H9 (cell line): ENCODE data around the gene MN1. TPM values are rescaled to one million over a fixed set of nuclear protein-coding genes. Genes with fewer than 3 reads are reported as not detected.

Source experiments
- DNase-seq: peaks from one replicate; pipeline ENCODE4 v3.0.0-alpha.2; 2017
- H2AFZ ChIP-seq: one replicate; pipeline ENCODE4 v1.6.1; 2013; ENCODE audit warnings: mild to moderate bottlenecking, low read length, control low read depth, moderate library complexity
- H2AK5ac ChIP-seq: 2 replicates; pipeline ENCODE4 v1.6.1; 2013; ENCODE audit warnings: low read length, control low read depth, mixed read lengths; ENCODE audit not compliant: insufficient read length
- H2BK120ac ChIP-seq: one replicate; pipeline ENCODE4 v1.6.1; 2013; ENCODE audit warnings: low read depth, mild to moderate bottlenecking, low read length, control low read depth, inconsistent platforms; ENCODE audit not compliant: poor library complexity, severe bottlenecking
- H2BK12ac ChIP-seq: 2 replicates; pipeline ENCODE4 v1.6.1; 2013; ENCODE audit warnings: low read length, control low read depth, mixed read lengths, low read depth; ENCODE audit not compliant: insufficient read length
- H2BK15ac ChIP-seq: 2 replicates; pipeline ENCODE4 v1.6.1; 2013; ENCODE audit warnings: low read depth, low read length, control low read depth
- H2BK20ac ChIP-seq: one replicate; pipeline ENCODE4 v1.6.1; 2013; ENCODE audit warnings: low read depth, mild to moderate bottlenecking, low read length, control low read depth, inconsistent platforms; ENCODE audit not compliant: poor library complexity, severe bottlenecking
- H2BK5ac ChIP-seq: 2 replicates; pipeline ENCODE4 v1.6.1; 2013; ENCODE audit warnings: low read length, control low read depth, mixed read lengths; ENCODE audit not compliant: insufficient read length
- H3K14ac ChIP-seq: 2 replicates; pipeline ENCODE4 v1.6.1; 2013; ENCODE audit warnings: low read length, control low read depth; ENCODE audit not compliant: insufficient read depth
- H3K18ac ChIP-seq: 2 replicates; pipeline ENCODE4 v1.6.1; 2013; ENCODE audit warnings: low read depth, mild to moderate bottlenecking, mixed read lengths, low read length, control low read depth; ENCODE audit not compliant: insufficient read length
- H3K23ac ChIP-seq: 2 replicates; pipeline ENCODE4 v1.6.1; 2013; ENCODE audit warnings: low read length, control low read depth, mixed read lengths, low read depth; ENCODE audit not compliant: insufficient read length
- H3K23me2 ChIP-seq: 2 replicates; pipeline ENCODE4 v1.6.1; 2013; ENCODE audit warnings: low read depth, mild to moderate bottlenecking, mixed read lengths, low read length, control low read depth; ENCODE audit not compliant: insufficient read length, poor library complexity, severe bottlenecking
- H3K27ac ChIP-seq: 2 replicates; pipeline ENCODE4 v1.5.1; 2013; ENCODE audit warnings: low read length, control low read depth, mixed read lengths, low read depth; ENCODE audit not compliant: insufficient read length
- H3K27me3 ChIP-seq: 2 replicates; pipeline ENCODE4 v1.6.1; 2013; ENCODE audit warnings: low read length, control low read depth, inconsistent platforms; ENCODE audit not compliant: insufficient read depth
- H3K4ac ChIP-seq: 2 replicates; pipeline ENCODE4 v1.6.1; 2013; ENCODE audit warnings: low read depth, mild to moderate bottlenecking, control low read depth, inconsistent platforms, low read length, moderate library complexity
- H3K4me1 ChIP-seq: 2 replicates; pipeline ENCODE4 v1.6.1; 2013; ENCODE audit warnings: low read length, control low read depth, inconsistent platforms; ENCODE audit not compliant: insufficient read depth
- H3K4me2 ChIP-seq: 2 replicates; pipeline ENCODE4 v1.6.1; 2013; ENCODE audit warnings: low read length, control low read depth, mixed read lengths; ENCODE audit not compliant: insufficient read length, insufficient read depth
- H3K56ac ChIP-seq: 2 replicates; pipeline ENCODE4 v1.6.1; 2013; ENCODE audit warnings: low read depth, mild to moderate bottlenecking, mixed read lengths, low read length, control low read depth; ENCODE audit not compliant: insufficient read length
- H3K79me1 ChIP-seq: 2 replicates; pipeline ENCODE4 v1.6.1; 2013; ENCODE audit warnings: low read depth, mild to moderate bottlenecking, moderate library complexity, low read length, control low read depth, inconsistent platforms; ENCODE audit not compliant: insufficient read depth, poor library complexity, severe bottlenecking
- H3K79me2 ChIP-seq: 2 replicates; pipeline ENCODE4 v1.6.1; 2013; ENCODE audit warnings: low read length, control low read depth, inconsistent platforms; ENCODE audit not compliant: insufficient read depth
- H3K9ac ChIP-seq: 2 replicates; pipeline ENCODE4 v1.6.1; 2013; ENCODE audit warnings: low read length, control low read depth, mixed read lengths; ENCODE audit not compliant: insufficient read length; ENCODE audit errors: extremely low read depth
- H3K9me3 ChIP-seq: one replicate; pipeline ENCODE4 v1.6.1; 2013; ENCODE audit warnings: low read depth, low read length, inconsistent platforms; ENCODE audit not compliant: control insufficient read depth
- H3T11ph ChIP-seq: one replicate; pipeline ENCODE4 v1.6.1; 2013; ENCODE audit warnings: mild to moderate bottlenecking, low read length, control low read depth, inconsistent platforms
- H4K20me1 ChIP-seq: one replicate; pipeline ENCODE4 v1.6.1; 2013; ENCODE audit not compliant: control insufficient read depth, insufficient read length, insufficient read depth
- H4K5ac ChIP-seq: 2 replicates; pipeline ENCODE4 v1.6.1; 2013; ENCODE audit warnings: low read depth, mild to moderate bottlenecking, mixed read lengths, low read length, control low read depth; ENCODE audit not compliant: insufficient read length
- H4K8ac ChIP-seq: replicated peaks from 2 replicates; pipeline ENCODE4 v1.6.1; 2013; ENCODE audit warnings: low read length, control low read depth, mixed read lengths, low read depth; ENCODE audit not compliant: insufficient read length
- H4K91ac ChIP-seq: 2 replicates; pipeline ENCODE4 v1.6.1; 2013; ENCODE audit warnings: low read depth, mild to moderate bottlenecking, moderate library complexity, mixed read lengths, low read length, control low read depth; ENCODE audit not compliant: insufficient read length
- H3K27ac Mint-ChIP-seq, 3 experiments: 2 replicates in 2 of 3; 3 replicates in 1 of 3; pipeline ENCODE4 v1.8.0; 2020 to 2021; ENCODE audit warnings: mixed read lengths in 3 of 3, mild to moderate bottlenecking in 1 of 3, moderate library complexity in 1 of 3
- H3K27me3 Mint-ChIP-seq: 2 replicates; pipeline ENCODE4 v1.8.0; 2021; ENCODE audit warnings: low read depth, mild to moderate bottlenecking, moderate library complexity, mixed read lengths
- H3K36me3 Mint-ChIP-seq, 3 experiments: 2 replicates in 2 of 3; 3 replicates in 1 of 3; pipeline ENCODE4 v1.8.0; 2020 to 2021; ENCODE audit warnings: low read depth in 3 of 3, mixed read lengths in 3 of 3; ENCODE audit not compliant: insufficient read depth in 1 of 3
- H3K4me1 Mint-ChIP-seq, 2 experiments: 2 replicates each; pipeline ENCODE4 v1.8.0; 2020; ENCODE audit warnings: mixed read lengths in 2 of 2
- H3K4me3 Mint-ChIP-seq, 2 experiments: 2 replicates in 1 of 2; 3 replicates in 1 of 2; pipeline ENCODE4 v1.8.0; 2020 to 2021; ENCODE audit warnings: mild to moderate bottlenecking in 2 of 2, mixed read lengths in 2 of 2, moderate library complexity in 1 of 2
- H3K9me3 Mint-ChIP-seq, 2 experiments: 2 replicates in 1 of 2; 3 replicates in 1 of 2; pipeline ENCODE4 v1.8.0; 2020; ENCODE audit warnings: mild to moderate bottlenecking in 2 of 2, mixed read lengths in 2 of 2, moderate library complexity in 1 of 2
- WGBS: extraction: QIAGEN DNeasy Blood & Tissue Kit; methylation state at CpG from one replicate; pipeline ENCODE4 v1.1.7; 2013; ENCODE audit warnings: missing lambda C conversion rate, low lambda C conversion rate, mixed read lengths; ENCODE audit not compliant: insufficient read length; ENCODE audit errors: extremely low coverage; 5-methylcytosine and 5-hydroxymethylcytosine counted together
- total RNA-seq: library from RNA; stranded (reverse); gene quantifications from 2 replicates; pipeline ENCODE4 v1.2.1, GENCODE V29; 2021
- TF ChIP-seq, protein P1 (sequence below): fragments of 200-600 bp; sonication (generic); conservative IDR thresholded peaks from 3 replicates; pipeline ENCODE4 v1.8.0; 2021; ENCODE audit warnings: antibody characterized with exemption, mild to moderate bottlenecking

MN1 gene
- total RNA-seq, 1 experiment from 2014 or later = 2.8 TPM

GRCh38 chr22:27782088-27782487 lies 19.5 kb downstream of the MN1 start:
- Histone ChIP-seq H3K14ac (no peak overlapping the region), H3K9ac (no peak overlapping the region), H2BK12ac (no peak overlapping the region), H3K18ac (no peak overlapping the region), H3K23me2 (no peaks in the 10 kb centered on the region), H2BK20ac (no peak overlapping the region), H2AFZ (no peak overlapping the region), H2AK5ac (no peak overlapping the region), H2BK15ac (no peak overlapping the region), H3K79me1 (no peaks in the 10 kb centered on the region), H3K79me2 (no peaks in the 10 kb centered on the region), H3K27me3 (no peaks in the 10 kb centered on the region), H3K4me1 (peaks cover 12% of the 10 kb centered on the region; the same call in 1 of the 2 replicates), H4K20me1 (no peaks in the 10 kb centered on the region), H4K91ac (no peak overlapping the region), H4K5ac (no peak overlapping the region), H3T11ph (no peak overlapping the region), H2BK5ac (no peak overlapping the region), H3K27ac (no peak overlapping the region), H3K4ac (no peak overlapping the region), H3K23ac (no peak overlapping the region), H2BK120ac (no peak overlapping the region), H3K56ac (no peak overlapping the region), H4K8ac (no peak overlapping the region), H3K4me2 (no peak overlapping the region), H3K9me3 (no peaks in the 10 kb centered on the region)
- Mint-ChIP-seq H3K36me3 (peaks cover 0 to 8% (median 7%) of the 10 kb centered on the region in 3 experiments; a peak in 6 of 7 replicates), H3K4me3 (no peak overlapping the region), H3K27ac (no peak overlapping the region), H3K27me3 (peaks cover 2% of the 10 kb centered on the region; the same call in 1 of the 2 replicates), H3K9me3 (peaks cover 0 to 6% of the 10 kb centered on the region in 2 experiments; a peak in 3 of 5 replicates), H3K4me1 (peaks cover 50 to 62% of the 10 kb centered on the region in 2 experiments)
- no CpG with 5 or more reads among the region's 13 CpGs for WGBS
- TF ChIP-seq, protein P1, sequence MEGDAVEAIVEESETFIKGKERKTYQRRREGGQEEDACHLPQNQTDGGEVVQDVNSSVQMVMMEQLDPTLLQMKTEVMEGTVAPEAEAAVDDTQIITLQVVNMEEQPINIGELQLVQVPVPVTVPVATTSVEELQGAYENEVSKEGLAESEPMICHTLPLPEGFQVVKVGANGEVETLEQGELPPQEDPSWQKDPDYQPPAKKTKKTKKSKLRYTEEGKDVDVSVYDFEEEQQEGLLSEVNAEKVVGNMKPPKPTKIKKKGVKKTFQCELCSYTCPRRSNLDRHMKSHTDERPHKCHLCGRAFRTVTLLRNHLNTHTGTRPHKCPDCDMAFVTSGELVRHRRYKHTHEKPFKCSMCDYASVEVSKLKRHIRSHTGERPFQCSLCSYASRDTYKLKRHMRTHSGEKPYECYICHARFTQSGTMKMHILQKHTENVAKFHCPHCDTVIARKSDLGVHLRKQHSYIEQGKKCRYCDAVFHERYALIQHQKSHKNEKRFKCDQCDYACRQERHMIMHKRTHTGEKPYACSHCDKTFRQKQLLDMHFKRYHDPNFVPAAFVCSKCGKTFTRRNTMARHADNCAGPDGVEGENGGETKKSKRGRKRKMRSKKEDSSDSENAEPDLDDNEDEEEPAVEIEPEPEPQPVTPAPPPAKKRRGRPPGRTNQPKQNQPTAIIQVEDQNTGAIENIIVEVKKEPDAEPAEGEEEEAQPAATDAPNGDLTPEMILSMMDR = no peak
- DNase-seq = no peak
